Uterus (tissue), 4 donors: Measurements from ENCODE around the gene LGI1. TPM values are rescaled to one million over a fixed set of nuclear protein-coding genes. Genes with fewer than 3 reads are reported as not detected.

Source experiments
- DNase-seq, 2 donors: peaks; one replicate each; pipeline ENCODE4 v3.0.0-alpha.2; 2019 to 2020
- H3K27ac ChIP-seq, 2 donors: fragments of 200-600 bp; sonication (generic); 1 replicate in 1 of 2; 2 replicates in 1 of 2; pipeline ENCODE4 v1.5.1; 2016 to 2018
- H3K27me3 ChIP-seq, 2 donors: fragments of 200-600 bp; sonication (generic); one replicate each; pipeline ENCODE4 v1.5.1; 2018 to 2019; ENCODE audit warnings: control low read depth in 1 of 2
- H3K36me3 ChIP-seq, 2 donors: fragments of 200-600 bp; sonication (generic); one replicate each; pipeline ENCODE4 v1.5.1; 2019; ENCODE audit warnings: control low read depth in 1 of 2
- H3K4me1 ChIP-seq, 2 donors: fragments of 200-600 bp; sonication (generic); one replicate each; pipeline ENCODE4 v1.5.1; 2018 to 2019; ENCODE audit warnings: control low read depth in 1 of 2
- H3K4me3 ChIP-seq, 2 donors: fragments of 200-600 bp; sonication (generic); 1 replicate in 1 of 2; 2 replicates in 1 of 2; pipeline ENCODE4 v1.5.1; 2018 to 2019; ENCODE audit warnings: mild to moderate bottlenecking in 1 of 2
- H3K9me3 ChIP-seq, 2 donors: fragments of 200-600 bp; sonication (generic); one replicate each; pipeline ENCODE4 v1.5.1; 2019; ENCODE audit warnings: control low read depth in 1 of 2
- CTCF ChIP-seq, 4 experiments: fragments of 200-600 bp in 2 of 4; fragments of 450-650 bp in 2 of 4; sonication (generic) in 2 of 4; IDR thresholded peaks; one replicate each; pipeline ENCODE4 v1.5.1; 2016 to 2019; ENCODE audit warnings: antibody characterized with exemption in 4 of 4, mild to moderate bottlenecking in 2 of 4, moderate library complexity in 1 of 4
- POLR2A ChIP-seq, 2 donors: fragments of 450-650 bp; IDR thresholded peaks; one replicate each; pipeline ENCODE4 v1.6.1; 2016; ENCODE audit warnings: antibody characterized with exemption in 2 of 2, mild to moderate bottlenecking in 1 of 2, moderate library complexity in 1 of 2
- intact Hi-C: fragments of 100-400 bp; cut with DNase I; formaldehyde crosslinking; loops from one replicate; pipeline ENCODE4 v1.15.1; 2023; ENCODE audit warnings: low total_unique reads
- total RNA-seq, 4 donors: library from RNA; depleted of rRNA in 3 of 4; stranded (reverse); fragments of >200 nt in 3 of 4; gene quantifications; one replicate each; pipeline versions ENCODE4 v1.1.0 to v1.2.4, GENCODE V29; 2014 to 2023
- donor health status: DM: yes; HTN: yes; CAD: no.

LGI1 gene
- total RNA-seq, 4 donors from 2014 or later = 1.4 TPM; not detected in 3

GRCh38 chr10:93816123-93816747 lies 58.5 kb downstream of the LGI1 start:
- Histone ChIP-seq H3K36me3 (no peaks in the 10 kb centered on the region), H3K9me3 (no peaks in the 10 kb centered on the region), H3K27ac (no peak overlapping the region), H3K4me1 (no peaks in the 10 kb centered on the region), H3K27me3 (no peaks in the 10 kb centered on the region), H3K4me3 (no peak overlapping the region)
- DNase-seq = peak; percentile 37 to 41
- intact Hi-C loops = no loop called here
- TF ChIP-seq CTCF (IDR thresholded peaks at IDR 0.05) = peak; percentile 43 to 62 (median 50)
- TF ChIP-seq POLR2A (IDR thresholded peaks at IDR 0.05) = no peak

DNA sequence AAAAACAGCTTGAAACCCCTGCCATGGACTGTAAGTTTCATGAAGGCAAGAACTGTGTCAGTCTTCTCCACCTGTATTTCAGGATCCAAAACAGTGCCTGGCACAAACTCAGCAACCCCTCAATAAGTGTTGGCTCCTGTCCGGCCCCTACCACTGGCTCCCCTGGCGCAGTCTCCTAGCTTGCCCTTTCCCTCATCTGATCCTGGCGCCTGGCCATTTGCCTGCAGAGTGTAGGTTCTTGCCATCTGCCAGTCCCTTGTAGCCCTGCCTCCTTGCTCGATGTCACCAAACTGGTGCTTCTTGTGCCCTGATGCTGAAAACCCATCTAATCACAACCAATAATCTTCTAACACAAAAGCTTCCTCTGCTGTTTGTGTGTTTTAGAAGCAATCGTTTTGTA lies 60.4 kb downstream of the LGI1 start:
- intact Hi-C loops = no loop called here
- no peak overlapping the region for H3K27ac ChIP-seq
- H3K4me3 ChIP-seq = no peak overlapping the region
- no peaks in the 10 kb centered on the region for H3K36me3 ChIP-seq
- H3K9me3 ChIP-seq = no peaks in the 10 kb centered on the region
- TF ChIP-seq CTCF (IDR thresholded peaks at IDR 0.05) (no peak), POLR2A (IDR thresholded peaks at IDR 0.05) (no peak)
- H3K4me1 ChIP-seq = no peaks in the 10 kb centered on the region
- DNase-seq = no peak
- no peaks in the 10 kb centered on the region for H3K27me3 ChIP-seq

- H3K4me1 ChIP-seq = no peaks in the 10 kb centered on the region
- H3K9me3 ChIP-seq = no peaks in the 10 kb centered on the region
- no peak for DNase-seq
- H3K27me3 ChIP-seq = no peaks in the 10 kb centered on the region
- no peak overlapping the region for H3K4me3 ChIP-seq
- intact Hi-C loops = no loop called here
- H3K27ac ChIP-seq = no peak overlapping the region
- no peaks in the 10 kb centered on the region for H3K36me3 ChIP-seq
- TF ChIP-seq POLR2A (IDR thresholded peaks at IDR 0.05) (no peak), CTCF (IDR thresholded peaks at IDR 0.05) (no peak)
These were observed 61.8 kb downstream of the LGI1 start for GRCh38 chr10:93819520-93819919.

DNA sequence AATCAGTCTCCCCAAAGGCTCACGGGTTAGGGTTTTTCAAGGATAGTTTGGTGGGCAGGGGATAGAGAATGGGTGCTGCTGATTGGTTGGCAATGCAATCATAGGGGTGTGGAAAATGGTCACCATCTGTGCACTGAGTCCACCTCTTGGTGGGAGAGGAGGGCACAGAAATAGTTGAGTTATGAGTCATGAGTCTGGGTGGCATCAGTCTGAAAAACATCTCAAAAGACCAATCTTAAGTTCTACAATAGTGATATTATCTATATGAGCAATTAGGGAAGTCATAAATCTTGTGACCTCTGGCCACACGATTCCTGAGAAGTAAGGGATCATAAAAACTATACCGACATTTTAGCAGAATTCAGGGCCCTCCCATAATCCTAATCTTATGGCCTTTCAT lies 62.7 kb downstream of the LGI1 start:
- no peak for TF ChIP-seq POLR2A (IDR thresholded peaks at IDR 0.05)
- no peak for TF ChIP-seq CTCF (IDR thresholded peaks at IDR 0.05)
- Histone ChIP-seq H3K27me3 (no peaks in the 10 kb centered on the region), H3K9me3 (no peaks in the 10 kb centered on the region), H3K4me1 (no peaks in the 10 kb centered on the region), H3K27ac (no peak overlapping the region), H3K4me3 (no peak overlapping the region), H3K36me3 (no peaks in the 10 kb centered on the region)
- intact Hi-C loops = no loop called here
- DNase-seq = no peak

DNA sequence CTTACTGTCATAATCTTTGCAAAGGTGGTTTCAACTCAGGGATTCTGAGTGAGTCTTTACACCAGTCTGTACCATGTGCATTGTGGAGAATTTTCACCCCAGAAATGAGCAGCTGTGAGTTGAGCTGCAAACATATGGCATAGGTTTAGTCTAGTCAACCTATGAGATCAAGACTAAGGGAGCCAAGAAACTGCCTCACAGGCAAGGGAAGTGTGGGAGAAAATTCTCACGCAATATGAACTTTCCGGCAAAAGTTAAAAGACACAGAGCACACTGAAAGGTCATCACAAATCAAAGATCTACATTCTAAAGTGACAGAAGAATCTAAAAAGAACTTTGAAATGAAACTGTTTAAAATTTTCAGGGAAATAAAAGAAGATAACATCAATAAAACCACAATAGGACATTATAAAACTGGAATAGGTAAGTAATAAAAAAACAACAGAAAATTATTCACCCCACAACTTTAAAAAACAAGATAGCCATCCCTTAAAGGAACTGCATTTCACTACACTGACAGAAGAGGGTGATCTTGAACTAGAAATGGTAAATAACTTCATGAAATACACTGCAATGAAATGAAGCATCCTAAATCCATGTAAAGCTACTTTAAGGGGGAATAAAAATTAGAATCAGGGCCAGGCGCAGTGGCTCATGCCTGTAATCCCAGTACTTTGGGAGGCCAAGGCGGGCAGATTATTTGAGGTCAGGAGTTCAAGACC lies 63.5 kb downstream of the LGI1 start:
- no peaks in the 10 kb centered on the region for H3K9me3 ChIP-seq
- TF ChIP-seq POLR2A (IDR thresholded peaks at IDR 0.05) (no peak), CTCF (IDR thresholded peaks at IDR 0.05) (peak in 1 of 4 experiments; percentile 15)
- intact Hi-C loops = no loop called here
- no peak overlapping the region for H3K27ac ChIP-seq
- no peaks in the 10 kb centered on the region for H3K4me1 ChIP-seq
- no peak for DNase-seq
- no peaks in the 10 kb centered on the region for H3K36me3 ChIP-seq
- no peaks in the 10 kb centered on the region for H3K27me3 ChIP-seq
- H3K4me3 ChIP-seq = no peak overlapping the region
